Tongue (tissue), 2 donors: Measurements from ENCODE around the gene ISL2. TPM values are rescaled to one million over a fixed set of nuclear protein-coding genes. Genes with fewer than 3 reads are reported as not detected.

Experiments
- DNase-seq: peaks from one replicate; pipeline ENCODE4 v3.0.0-alpha.2; 2015
- total RNA-seq: library from RNA; depleted of rRNA; stranded (reverse); fragments of >200 nt; gene quantifications from one replicate; pipeline ENCODE4 v1.2.3, GENCODE V29; 2014

The ISL2 gene
- total RNA-seq, 1 donor from 2014 or later: 6.6 TPM

GRCh38 chr15:76328106-76328696 lies 8.4 kb upstream of the ISL2 start:
- DNase-seq: no peak

- DNase-seq: no peak
Observed at GRCh38 chr15:76328958-76329357, 7.6 kb upstream of the ISL2 start.

GRCh38 chr15:76330080-76330680 lies 6.4 kb upstream of the ISL2 start:
- DNase-seq: peak; percentile 49

GRCh38 chr15:76332796-76333195 lies 3.8 kb upstream of the ISL2 start:
- no peak for DNase-seq

GRCh38 chr15:76333309-76333708 lies 3.3 kb upstream of the ISL2 start:
- no peak for DNase-seq

- no peak for DNase-seq
Observed at GRCh38 chr15:76333720-76334437, 2.7 kb upstream of the ISL2 start.

- no peak for DNase-seq
Observed at GRCh38 chr15:76334438-76335306, 1.9 kb upstream of the ISL2 start.

- peak; percentile 49 for DNase-seq
Observed at GRCh38 chr15:76335307-76336253, 993 bp upstream of the ISL2 start.

- peak; percentile 58 for DNase-seq
Observed at GRCh38 chr15:76337059-76337695, 604 bp downstream of the ISL2 start.

- DNase-seq: peak; percentile 41
Observed at GRCh38 chr15:76337696-76338485, 1.3 kb downstream of the ISL2 start.

GRCh38 chr15:76338486-76339304 lies 2.1 kb downstream of the ISL2 start:
- DNase-seq: peak; percentile 29

GRCh38 chr15:76339305-76340197 lies 3.0 kb downstream of the ISL2 start:
- DNase-seq: peak; percentile 49

GRCh38 chr15:76340198-76340802 lies 3.7 kb downstream of the ISL2 start:
- DNase-seq: peak; percentile 66

GRCh38 chr15:76340803-76341365 lies 4.3 kb downstream of the ISL2 start:
- peak; percentile 44 for DNase-seq

- no peak for DNase-seq
Observed at GRCh38 chr15:76341366-76342057, 4.9 kb downstream of the ISL2 start.

- DNase-seq: peak; percentile 36
Observed at GRCh38 chr15:76342058-76342381, 5.4 kb downstream of the ISL2 start.
